NB4 (cell line): Measurements from ENCODE around the gene SNX7.

ENCODE experiments used
- DNase-seq: peaks from one replicate; pipeline ENCODE4 v3.0.0; 2010; ENCODE audit warnings: low read depth
- H3K4me3 ChIP-seq: one replicate; pipeline ENCODE4 v1.5.1; 2011; ENCODE audit warnings: mild to moderate bottlenecking, low read depth, low read length, moderate library complexity
- MAX ChIP-seq: IDR thresholded peaks from 2 replicates; pipeline ENCODE4 v1.6.1; 2011; ENCODE audit warnings: low read depth, low read length
- MYC ChIP-seq: IDR thresholded peaks from 2 replicates; pipeline ENCODE4 v1.6.1; 2011; ENCODE audit warnings: low read depth, low read length
- POLR2A ChIP-seq: IDR thresholded peaks from 2 replicates; pipeline ENCODE4 v1.6.1; 2011; ENCODE audit warnings: mild to moderate bottlenecking; ENCODE audit not compliant: insufficient read length; ENCODE audit errors: extremely low read depth
- TF ChIP-seq, protein P1 (sequence below): IDR thresholded peaks from one replicate; pipeline ENCODE4 v1.5.1; 2012; ENCODE audit warnings: low read depth, low read length

The SNX7 gene

GRCh38 chr1:98659879-98660278 lies 1.6 kb upstream of the SNX7 start:
- H3K4me3 ChIP-seq = no peak overlapping the region
- no peak for DNase-seq
- TF ChIP-seq POLR2A (no peak), MYC (no peak), MAX (no peak)

- TF ChIP-seq POLR2A = no peak
- TF ChIP-seq, protein P1, sequence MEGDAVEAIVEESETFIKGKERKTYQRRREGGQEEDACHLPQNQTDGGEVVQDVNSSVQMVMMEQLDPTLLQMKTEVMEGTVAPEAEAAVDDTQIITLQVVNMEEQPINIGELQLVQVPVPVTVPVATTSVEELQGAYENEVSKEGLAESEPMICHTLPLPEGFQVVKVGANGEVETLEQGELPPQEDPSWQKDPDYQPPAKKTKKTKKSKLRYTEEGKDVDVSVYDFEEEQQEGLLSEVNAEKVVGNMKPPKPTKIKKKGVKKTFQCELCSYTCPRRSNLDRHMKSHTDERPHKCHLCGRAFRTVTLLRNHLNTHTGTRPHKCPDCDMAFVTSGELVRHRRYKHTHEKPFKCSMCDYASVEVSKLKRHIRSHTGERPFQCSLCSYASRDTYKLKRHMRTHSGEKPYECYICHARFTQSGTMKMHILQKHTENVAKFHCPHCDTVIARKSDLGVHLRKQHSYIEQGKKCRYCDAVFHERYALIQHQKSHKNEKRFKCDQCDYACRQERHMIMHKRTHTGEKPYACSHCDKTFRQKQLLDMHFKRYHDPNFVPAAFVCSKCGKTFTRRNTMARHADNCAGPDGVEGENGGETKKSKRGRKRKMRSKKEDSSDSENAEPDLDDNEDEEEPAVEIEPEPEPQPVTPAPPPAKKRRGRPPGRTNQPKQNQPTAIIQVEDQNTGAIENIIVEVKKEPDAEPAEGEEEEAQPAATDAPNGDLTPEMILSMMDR = no peak
- TF ChIP-seq MAX = no peak
- no peak for TF ChIP-seq MYC
- no peak overlapping the region for H3K4me3 ChIP-seq
- no peak for DNase-seq
Observed at GRCh38 chr1:98660940-98661543, 479 bp upstream of the SNX7 start.

GRCh38 chr1:98662356-98662670 lies 792 bp downstream of the SNX7 start:
- no peak for DNase-seq
- TF ChIP-seq MAX (no peak), POLR2A (no peak), MYC (no peak)
- TF ChIP-seq, protein P1 = no peak

DNA sequence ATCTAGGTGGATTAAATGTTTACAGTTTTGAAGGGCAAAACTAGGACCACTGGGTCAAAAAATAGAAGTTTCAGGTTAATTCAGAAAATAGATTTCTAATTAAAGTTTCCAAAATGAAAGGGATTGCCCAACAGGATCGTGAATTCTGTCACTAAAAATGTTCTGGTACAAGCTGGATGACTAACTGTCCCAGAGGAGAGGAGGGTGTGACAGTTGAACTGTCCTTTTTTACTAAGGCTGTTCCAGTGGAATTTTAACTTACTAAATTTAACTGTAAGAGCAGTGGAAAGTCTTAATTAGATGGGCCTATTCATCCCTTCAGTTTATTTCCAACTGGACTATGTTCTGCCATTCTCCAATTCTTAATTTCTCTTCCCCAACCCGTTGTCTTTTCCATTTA lies 7.2 kb downstream of the SNX7 start:
- no peak for DNase-seq
- no peak overlapping the region for H3K4me3 ChIP-seq
- TF ChIP-seq, protein P1 = no peak
- TF ChIP-seq MAX = no peak
- TF ChIP-seq MYC = no peak
- TF ChIP-seq POLR2A = no peak

More at GRCh38 chr1:98662356-98662670, 792 bp downstream of the SNX7 start:
- no peak overlapping the region for H3K4me3 ChIP-seq

GRCh38 chr1:98669355-98670296 lies 8.1 kb downstream of the SNX7 start:
- H3K4me3 ChIP-seq = no peak overlapping the region
- TF ChIP-seq MYC (no peak), POLR2A (no peak), MAX (no peak)
- TF ChIP-seq, protein P1 = no peak
- no peak for DNase-seq

- DNase-seq = no peak
- H3K4me3 ChIP-seq = no peak overlapping the region
- TF ChIP-seq POLR2A (no peak), MAX (no peak), MYC (no peak)
- TF ChIP-seq, protein P1 = no peak
Observed at GRCh38 chr1:98672189-98672588, 10.7 kb downstream of the SNX7 start.
